ENCODE measurements around the gene E2F1. TPM values are rescaled to one million over a fixed set of nuclear protein-coding genes. Genes with fewer than 3 reads are reported as not detected.
A peak's percentile ranks its signal among the peaks of the same experiment; 100 is the strongest.

E2F1 gene
- total RNA-seq, 1 donor from 2014 or later: 66.0 TPM

DNA sequence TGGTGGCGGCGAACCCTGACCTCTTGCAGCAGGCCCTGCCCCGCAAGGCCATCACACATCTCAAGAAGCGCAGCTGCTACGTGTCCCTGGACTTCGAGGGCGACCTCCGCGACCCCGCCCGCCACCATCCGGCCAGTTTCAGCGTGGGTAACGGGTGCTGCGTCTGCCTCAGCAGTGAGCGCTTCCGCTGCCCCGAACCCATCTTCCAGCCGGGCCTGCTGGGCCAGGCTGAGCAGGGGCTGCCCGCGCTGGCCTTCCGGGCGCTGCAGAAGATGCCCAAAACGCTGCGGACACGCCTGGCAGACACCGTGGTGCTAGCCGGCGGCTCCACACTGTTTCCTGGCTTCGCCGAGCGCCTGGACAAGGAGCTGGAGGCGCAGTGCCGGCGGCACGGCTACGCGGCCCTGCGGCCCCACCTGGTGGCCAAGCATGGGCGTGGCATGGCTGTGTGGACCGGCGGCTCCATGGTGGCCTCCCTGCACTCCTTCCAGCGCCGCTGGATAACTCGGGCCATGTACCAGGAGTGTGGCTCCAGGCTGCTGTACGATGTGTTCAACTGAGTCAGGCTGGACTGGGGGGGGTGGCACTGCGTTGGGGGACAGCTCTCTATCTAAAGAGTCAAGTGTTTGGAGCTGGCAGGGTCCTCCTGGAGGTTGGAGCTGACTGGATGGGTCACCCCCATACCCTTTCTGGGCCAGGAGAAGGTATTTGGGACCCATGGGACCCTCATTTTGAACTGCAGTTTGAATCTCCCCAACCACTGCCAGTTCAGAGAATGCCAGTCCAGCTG, 18.3 kb downstream of the E2F1 start:
- Mint-ChIP-seq H3K27ac (ENCODE audit: unreplicated experiment) (peak overlapping the region; percentile 28), H3K36me3 (ENCODE audit: unreplicated experiment) (no peaks in the 10 kb centered on the region), H3K9me3 (ENCODE audit: unreplicated experiment) (peaks cover 20% of the 10 kb centered on the region), H3K4me1 (ENCODE audit: low read depth, unreplicated experiment) (peaks cover 32% of the 10 kb centered on the region), H3K4me3 (ENCODE audit: unreplicated experiment) (peak overlapping the region; percentile 76), H3K27me3 (ENCODE audit: unreplicated experiment) (peaks cover 5% of the 10 kb centered on the region)
- DNase-seq: peak; percentile 93
- TF ChIP-seq, protein P1, sequence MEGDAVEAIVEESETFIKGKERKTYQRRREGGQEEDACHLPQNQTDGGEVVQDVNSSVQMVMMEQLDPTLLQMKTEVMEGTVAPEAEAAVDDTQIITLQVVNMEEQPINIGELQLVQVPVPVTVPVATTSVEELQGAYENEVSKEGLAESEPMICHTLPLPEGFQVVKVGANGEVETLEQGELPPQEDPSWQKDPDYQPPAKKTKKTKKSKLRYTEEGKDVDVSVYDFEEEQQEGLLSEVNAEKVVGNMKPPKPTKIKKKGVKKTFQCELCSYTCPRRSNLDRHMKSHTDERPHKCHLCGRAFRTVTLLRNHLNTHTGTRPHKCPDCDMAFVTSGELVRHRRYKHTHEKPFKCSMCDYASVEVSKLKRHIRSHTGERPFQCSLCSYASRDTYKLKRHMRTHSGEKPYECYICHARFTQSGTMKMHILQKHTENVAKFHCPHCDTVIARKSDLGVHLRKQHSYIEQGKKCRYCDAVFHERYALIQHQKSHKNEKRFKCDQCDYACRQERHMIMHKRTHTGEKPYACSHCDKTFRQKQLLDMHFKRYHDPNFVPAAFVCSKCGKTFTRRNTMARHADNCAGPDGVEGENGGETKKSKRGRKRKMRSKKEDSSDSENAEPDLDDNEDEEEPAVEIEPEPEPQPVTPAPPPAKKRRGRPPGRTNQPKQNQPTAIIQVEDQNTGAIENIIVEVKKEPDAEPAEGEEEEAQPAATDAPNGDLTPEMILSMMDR (IDR thresholded peaks at IDR 0.05; ENCODE audit: partially characterized antibody, unreplicated experiment): peak; percentile 96

DNA sequence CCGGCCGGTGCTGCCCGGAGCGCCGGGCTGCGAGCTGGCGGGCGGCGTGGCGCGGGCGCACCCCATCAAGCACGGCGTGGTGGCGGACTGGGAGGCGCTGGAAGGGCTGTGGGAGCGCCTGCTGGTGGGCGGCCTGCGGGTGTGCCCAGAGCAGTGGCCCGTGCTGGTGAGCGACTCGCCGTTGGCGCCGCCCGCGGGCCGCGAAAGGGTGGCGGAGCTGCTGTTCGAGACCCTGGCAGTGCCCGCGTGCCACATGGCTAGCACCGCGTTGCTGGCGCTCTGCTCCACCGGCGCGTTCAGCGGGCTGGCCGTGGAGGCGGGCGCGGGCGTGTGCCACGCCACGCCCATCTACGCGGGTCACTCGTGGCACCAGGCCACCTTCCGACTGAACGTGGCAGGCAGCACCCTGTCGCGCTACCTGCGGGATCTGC, 18.9 kb downstream of the E2F1 start:
- H3K27me3 Mint-ChIP-seq (ENCODE audit: unreplicated experiment): peaks cover 7% of the 10 kb centered on the region
- H3K9me3 Mint-ChIP-seq (ENCODE audit: unreplicated experiment): peaks cover 21% of the 10 kb centered on the region
- no peaks in the 10 kb centered on the region for H3K36me3 Mint-ChIP-seq (ENCODE audit: unreplicated experiment)
- peak overlapping the region; percentile 76 for H3K4me3 Mint-ChIP-seq (ENCODE audit: unreplicated experiment)
- no peak for DNase-seq
- H3K27ac Mint-ChIP-seq (ENCODE audit: unreplicated experiment): no peak overlapping the region
- TF ChIP-seq, protein P1 (IDR thresholded peaks at IDR 0.05; ENCODE audit: partially characterized antibody, unreplicated experiment): no peak
- peaks cover 34% of the 10 kb centered on the region for H3K4me1 Mint-ChIP-seq (ENCODE audit: low read depth, unreplicated experiment)

DNA sequence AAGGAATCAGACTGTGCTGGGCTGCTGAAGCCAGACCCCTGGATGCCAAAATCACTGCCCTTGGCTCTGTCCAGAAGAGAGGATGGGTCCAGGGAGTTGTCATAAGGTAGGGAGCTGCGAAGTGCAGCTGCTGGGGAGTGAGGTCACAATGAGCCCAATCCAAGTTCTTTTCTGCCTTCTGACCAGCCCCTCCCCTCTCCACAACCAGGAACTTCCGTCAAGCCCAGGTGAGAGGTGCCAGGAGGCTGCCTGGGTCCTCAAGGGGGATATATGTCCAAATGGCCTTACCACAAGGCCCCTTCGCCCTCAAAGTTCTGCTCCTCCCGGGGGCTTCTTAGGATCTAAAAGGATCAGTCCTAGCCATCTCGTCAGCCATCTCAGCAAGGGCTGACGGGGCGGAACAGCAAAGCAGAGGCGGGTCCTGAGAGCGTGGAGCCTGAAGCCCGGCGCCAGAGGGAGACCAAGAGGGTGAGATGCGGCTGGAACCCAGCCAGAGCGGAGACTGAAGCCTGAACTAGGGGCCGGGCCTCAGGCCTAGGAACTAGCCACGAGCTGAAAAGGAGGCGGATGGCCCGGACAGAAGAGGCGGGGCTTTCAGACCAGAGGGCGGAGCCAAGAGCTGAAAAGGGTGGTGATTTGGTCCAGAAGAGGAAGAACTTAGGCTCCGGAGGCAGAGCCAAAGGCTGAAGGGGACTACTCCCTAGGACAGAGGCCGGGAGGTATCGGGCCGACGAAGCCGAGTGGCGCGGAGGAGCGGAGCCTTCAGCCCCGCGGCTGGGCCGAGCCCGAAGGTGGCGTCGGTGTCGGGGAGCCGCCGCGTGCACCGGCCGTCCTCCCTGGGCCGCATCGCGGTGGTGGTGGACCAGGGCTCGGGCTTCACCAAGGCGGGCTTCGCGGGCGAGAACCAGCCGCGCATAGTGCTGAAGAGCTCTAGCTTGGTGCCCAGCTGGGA, 19.6 kb downstream of the E2F1 start, which contains the start of gene ACTL10:
Gene ACTL10 (plus strand): TSS at position 651 of the 952 bp plus-strand sequence. CDS start 555 bp downstream, outside the sequence.
- peak within 1 kb of the TSS; percentile 68 for H3K27ac Mint-ChIP-seq (ENCODE audit: unreplicated experiment)
- TF ChIP-seq, protein P1 (IDR thresholded peaks at IDR 0.05; ENCODE audit: partially characterized antibody, unreplicated experiment): no peak
- DNase-seq: peak; percentile 91
- H3K9me3 Mint-ChIP-seq (ENCODE audit: unreplicated experiment): peaks cover 23% of the 10 kb centered on the region
- H3K27me3 Mint-ChIP-seq (ENCODE audit: unreplicated experiment): peaks cover 7% of the 10 kb centered on the region
- H3K4me3 Mint-ChIP-seq (ENCODE audit: unreplicated experiment): peak within 1 kb of the TSS; percentile 91
- H3K4me1 Mint-ChIP-seq (ENCODE audit: low read depth, unreplicated experiment): peaks cover 29% of the 10 kb centered on the region
- H3K36me3 Mint-ChIP-seq (ENCODE audit: unreplicated experiment): no peaks in the 10 kb centered on the region

DNA sequence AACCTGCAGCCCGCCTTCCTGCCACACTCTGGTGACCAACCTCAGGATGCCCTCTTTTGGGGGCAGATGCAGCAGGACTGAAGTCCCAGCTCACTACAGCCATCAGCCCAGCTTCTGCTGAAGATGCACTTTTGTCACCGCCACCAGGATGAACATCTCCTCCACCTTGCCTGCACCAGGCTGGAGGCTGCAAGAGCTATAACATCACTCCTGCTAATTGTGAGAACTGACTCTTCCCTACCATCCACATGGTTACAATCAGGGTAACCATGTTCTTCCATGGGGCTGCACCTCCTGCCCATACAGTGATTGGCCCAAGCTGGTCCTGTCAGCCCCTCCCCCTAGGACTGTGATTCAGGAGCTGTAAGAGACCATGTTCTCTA, 21.4 kb downstream of the E2F1 start:
- Mint-ChIP-seq H3K27ac (ENCODE audit: unreplicated experiment) (peak overlapping the region; percentile 77), H3K4me1 (ENCODE audit: low read depth, unreplicated experiment) (peaks cover 25% of the 10 kb centered on the region), H3K27me3 (ENCODE audit: unreplicated experiment) (peaks cover 7% of the 10 kb centered on the region), H3K9me3 (ENCODE audit: unreplicated experiment) (peaks cover 20% of the 10 kb centered on the region), H3K36me3 (ENCODE audit: unreplicated experiment) (no peaks in the 10 kb centered on the region), H3K4me3 (ENCODE audit: unreplicated experiment) (peak overlapping the region; percentile 85)
- TF ChIP-seq, protein P1 (IDR thresholded peaks at IDR 0.05; ENCODE audit: partially characterized antibody, unreplicated experiment): no peak
- DNase-seq: no peak

Measured in glutamatergic neuron (in vitro differentiated cells).